Measurements from ENCODE around the gene FXYD6.
A peak's percentile ranks its signal among the peaks of the same experiment; 100 is the strongest.

DNA sequence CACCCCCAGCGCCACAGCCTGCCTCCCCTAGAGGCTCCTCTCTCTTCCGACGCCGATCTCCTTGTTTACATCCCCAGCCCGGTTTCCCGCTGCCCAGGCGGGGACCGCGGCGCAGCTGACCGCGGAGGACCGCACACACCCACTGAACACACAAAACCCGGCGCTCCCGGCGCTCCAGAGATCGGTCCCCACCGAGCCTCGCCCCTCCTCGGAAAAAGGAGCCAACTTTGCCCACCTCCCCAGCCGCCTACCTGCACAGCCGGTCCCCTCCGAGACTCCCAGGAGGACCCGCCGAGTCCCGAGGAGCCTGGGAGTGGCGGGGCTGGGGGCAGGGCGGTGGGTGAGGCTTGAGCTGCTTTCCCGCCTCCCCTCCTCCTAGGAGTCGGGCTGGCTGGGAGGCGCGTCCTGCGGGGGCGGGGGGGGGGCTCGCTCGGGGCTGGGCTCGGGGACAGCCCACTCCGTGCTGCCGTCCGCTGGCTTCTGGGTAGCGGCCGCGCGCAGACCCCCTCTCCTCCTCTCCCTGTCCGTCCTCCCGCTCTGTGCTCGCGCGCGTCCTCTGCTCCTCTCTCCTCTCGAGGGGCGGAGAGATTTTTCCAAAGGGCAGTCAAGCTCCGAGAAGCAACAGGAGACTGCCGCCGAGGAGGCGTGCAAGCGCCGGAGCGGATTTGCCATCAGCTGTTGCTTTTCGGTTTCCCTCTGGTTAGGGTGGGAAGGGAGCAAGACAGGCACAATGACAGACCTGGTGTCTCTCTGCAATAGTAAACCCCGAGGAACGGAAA is at the start of gene FXYD6:
- TF ChIP-seq, protein P1, sequence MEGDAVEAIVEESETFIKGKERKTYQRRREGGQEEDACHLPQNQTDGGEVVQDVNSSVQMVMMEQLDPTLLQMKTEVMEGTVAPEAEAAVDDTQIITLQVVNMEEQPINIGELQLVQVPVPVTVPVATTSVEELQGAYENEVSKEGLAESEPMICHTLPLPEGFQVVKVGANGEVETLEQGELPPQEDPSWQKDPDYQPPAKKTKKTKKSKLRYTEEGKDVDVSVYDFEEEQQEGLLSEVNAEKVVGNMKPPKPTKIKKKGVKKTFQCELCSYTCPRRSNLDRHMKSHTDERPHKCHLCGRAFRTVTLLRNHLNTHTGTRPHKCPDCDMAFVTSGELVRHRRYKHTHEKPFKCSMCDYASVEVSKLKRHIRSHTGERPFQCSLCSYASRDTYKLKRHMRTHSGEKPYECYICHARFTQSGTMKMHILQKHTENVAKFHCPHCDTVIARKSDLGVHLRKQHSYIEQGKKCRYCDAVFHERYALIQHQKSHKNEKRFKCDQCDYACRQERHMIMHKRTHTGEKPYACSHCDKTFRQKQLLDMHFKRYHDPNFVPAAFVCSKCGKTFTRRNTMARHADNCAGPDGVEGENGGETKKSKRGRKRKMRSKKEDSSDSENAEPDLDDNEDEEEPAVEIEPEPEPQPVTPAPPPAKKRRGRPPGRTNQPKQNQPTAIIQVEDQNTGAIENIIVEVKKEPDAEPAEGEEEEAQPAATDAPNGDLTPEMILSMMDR (IDR thresholded peaks at IDR 0.05): no peak
- peak; percentile 58 for TF ChIP-seq EZH2 (IDR thresholded peaks at IDR 0.05; ENCODE audit: borderline replicate concordance, insufficient read depth, low read depth, low read length, poor library complexity, severe bottlenecking)

Measured in B cell (primary cell).